WERI-Rb-1 (cell line): ENCODE data around the gene TICAM2.

ENCODE experiments used
- DNase-seq: peaks from one replicate; pipeline ENCODE4 v3.0.0-alpha.2; 2020
- H3K27ac ChIP-seq: fragments of 250-450 bp; sonication (Bioruptor Pico); 2 replicates; pipeline ENCODE4 v1.5.1; 2020; ENCODE audit warnings: mild to moderate bottlenecking, moderate library complexity
- H3K27me3 ChIP-seq: fragments of 250-450 bp; sonication (Bioruptor Pico); 2 replicates; pipeline ENCODE4 v1.5.1; 2021; ENCODE audit warnings: mild to moderate bottlenecking, low read depth, moderate library complexity; ENCODE audit not compliant: insufficient read depth, severe bottlenecking
- H3K36me3 ChIP-seq: fragments of 250-450 bp; sonication (Bioruptor Pico); 2 replicates; pipeline ENCODE4 v1.5.1; 2020; ENCODE audit warnings: mild to moderate bottlenecking, moderate library complexity
- H3K4me3 ChIP-seq: 2 replicates; pipeline ENCODE4 v1.5.1; 2011; ENCODE audit warnings: low read depth, mild to moderate bottlenecking, control low read depth, low read length
- H3K9me3 ChIP-seq: fragments of 250-450 bp; sonication (Bioruptor Pico); 2 replicates; pipeline ENCODE4 v1.5.1; 2021; ENCODE audit warnings: mild to moderate bottlenecking, moderate library complexity; ENCODE audit not compliant: severe bottlenecking
- CTCF ChIP-seq: IDR thresholded peaks from 2 replicates; pipeline ENCODE4 v1.5.1; 2011; ENCODE audit warnings: low read depth, mild to moderate bottlenecking, control low read depth, inconsistent platforms, low read length

The TICAM2 gene

GRCh38 chr5:115594128-115595047, 7.9 kb downstream of the TICAM2 start:
- Histone ChIP-seq H3K4me3 (no peak overlapping the region), H3K36me3 (no peaks in the 10 kb centered on the region), H3K27me3 (no peaks in the 10 kb centered on the region), H3K9me3 (no peaks in the 10 kb centered on the region), H3K27ac (no peak overlapping the region)
- no peak for TF ChIP-seq CTCF
- DNase-seq = no peak

GRCh38 chr5:115589043-115589442, 13.2 kb downstream of the TICAM2 start:
- Histone ChIP-seq H3K9me3 (no peaks in the 10 kb centered on the region), H3K27me3 (no peaks in the 10 kb centered on the region), H3K4me3 (no peak overlapping the region), H3K27ac (no peak overlapping the region), H3K36me3 (no peaks in the 10 kb centered on the region)
- no peak for TF ChIP-seq CTCF
- no peak for DNase-seq

GRCh38 chr5:115588640-115589039, 13.6 kb downstream of the TICAM2 start:
- no peak overlapping the region for H3K27ac ChIP-seq
- no peaks in the 10 kb centered on the region for H3K27me3 ChIP-seq
- TF ChIP-seq CTCF = no peak
- no peaks in the 10 kb centered on the region for H3K36me3 ChIP-seq
- no peak for DNase-seq
- no peak overlapping the region for H3K4me3 ChIP-seq
- no peaks in the 10 kb centered on the region for H3K9me3 ChIP-seq

- Histone ChIP-seq H3K9me3 (no peaks in the 10 kb centered on the region), H3K4me3 (no peak overlapping the region), H3K27me3 (no peaks in the 10 kb centered on the region), H3K27ac (no peak overlapping the region), H3K36me3 (no peaks in the 10 kb centered on the region)
- DNase-seq = no peak
- TF ChIP-seq CTCF = no peak
These were observed 15.6 kb downstream of the TICAM2 start for GRCh38 chr5:115586525-115587146.

GRCh38 chr5:115585265-115585664, 17.0 kb downstream of the TICAM2 start:
- Histone ChIP-seq H3K27me3 (no peaks in the 10 kb centered on the region), H3K27ac (no peak overlapping the region), H3K9me3 (no peaks in the 10 kb centered on the region), H3K36me3 (no peaks in the 10 kb centered on the region), H3K4me3 (no peak overlapping the region)
- TF ChIP-seq CTCF = no peak
- no peak for DNase-seq
